ENCODE measurements around the gene CCDC7. TPM values are rescaled to one million over a fixed set of nuclear protein-coding genes. Genes with fewer than 3 reads are reported as not detected.
"Not testable (repeated sequence)": the region's sequence is repeated elsewhere in the genome, so short reads cannot be mapped to it uniquely, and the experiment has no call there.

The CCDC7 gene
- total RNA-seq, 2 donors from 2014 or later, result 12.9 to 19.8 TPM

DNA sequence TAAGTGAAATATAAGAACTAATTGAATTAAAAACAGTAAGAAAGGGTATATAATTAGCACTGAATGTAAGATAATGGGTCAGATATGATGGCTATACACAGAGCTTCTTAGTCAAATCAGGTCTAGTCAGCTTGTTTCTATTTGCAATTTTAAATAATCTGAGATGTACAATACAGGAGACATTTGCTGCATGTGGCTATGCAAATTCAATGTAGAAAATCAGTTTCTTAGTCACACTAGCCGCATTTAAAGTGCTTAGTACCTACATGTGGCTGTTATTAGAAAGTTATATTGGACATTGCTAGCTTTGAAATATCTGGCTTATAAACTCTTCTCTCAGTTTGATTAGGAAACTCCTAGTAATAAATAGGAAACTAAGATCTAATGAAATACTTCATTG is 25.3 kb downstream of the CCDC7 start:
- Histone ChIP-seq H3K9me3 (no peaks in the 10 kb centered on the region), H3K27me3 (replicated peaks; ENCODE audit: insufficient read depth) (no peaks in the 10 kb centered on the region), H3K4me1 (replicated peaks) (no peaks in the 10 kb centered on the region), H3K36me3 (no peaks in the 10 kb centered on the region), H3K27ac (no peak overlapping the region), H3K4me3 (no peak overlapping the region)
- WGBS, result 100% methylated on average over 1 of the region's 1 CpG
- intact Hi-C loops (cut with DNase I), result no loop called here
- DNase-seq (ENCODE audit: low spot score), result no peak
- no peak for TF ChIP-seq POLR2A (IDR thresholded peaks at IDR 0.05)
- no peak for TF ChIP-seq POLR2AphosphoS5 (IDR thresholded peaks at IDR 0.05)
- TF ChIP-seq, protein P1, sequence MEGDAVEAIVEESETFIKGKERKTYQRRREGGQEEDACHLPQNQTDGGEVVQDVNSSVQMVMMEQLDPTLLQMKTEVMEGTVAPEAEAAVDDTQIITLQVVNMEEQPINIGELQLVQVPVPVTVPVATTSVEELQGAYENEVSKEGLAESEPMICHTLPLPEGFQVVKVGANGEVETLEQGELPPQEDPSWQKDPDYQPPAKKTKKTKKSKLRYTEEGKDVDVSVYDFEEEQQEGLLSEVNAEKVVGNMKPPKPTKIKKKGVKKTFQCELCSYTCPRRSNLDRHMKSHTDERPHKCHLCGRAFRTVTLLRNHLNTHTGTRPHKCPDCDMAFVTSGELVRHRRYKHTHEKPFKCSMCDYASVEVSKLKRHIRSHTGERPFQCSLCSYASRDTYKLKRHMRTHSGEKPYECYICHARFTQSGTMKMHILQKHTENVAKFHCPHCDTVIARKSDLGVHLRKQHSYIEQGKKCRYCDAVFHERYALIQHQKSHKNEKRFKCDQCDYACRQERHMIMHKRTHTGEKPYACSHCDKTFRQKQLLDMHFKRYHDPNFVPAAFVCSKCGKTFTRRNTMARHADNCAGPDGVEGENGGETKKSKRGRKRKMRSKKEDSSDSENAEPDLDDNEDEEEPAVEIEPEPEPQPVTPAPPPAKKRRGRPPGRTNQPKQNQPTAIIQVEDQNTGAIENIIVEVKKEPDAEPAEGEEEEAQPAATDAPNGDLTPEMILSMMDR (IDR thresholded peaks at IDR 0.05), result no peak

DNA sequence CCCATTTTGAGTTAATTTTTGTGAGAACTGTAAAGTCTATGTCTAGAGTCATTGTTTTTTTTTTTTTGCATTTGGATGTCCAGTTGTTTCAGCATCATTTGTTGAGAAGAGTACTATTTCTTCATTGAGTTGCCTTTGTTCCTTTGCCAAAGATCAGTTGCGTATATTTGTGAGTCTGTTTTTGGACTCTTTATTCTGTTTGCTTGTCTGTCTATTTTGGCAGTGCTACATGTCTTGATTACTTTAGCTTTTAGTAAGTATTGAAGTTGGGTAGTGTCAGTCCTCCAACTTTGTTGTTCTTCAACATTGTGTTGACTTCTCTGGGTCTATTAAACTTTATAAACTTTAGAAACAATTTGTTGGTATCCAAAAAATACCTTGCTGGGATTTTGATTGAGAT is 31.6 kb downstream of the CCDC7 start:
- no peaks in the 10 kb centered on the region for H3K36me3 ChIP-seq
- 92% methylated on average over 1 of the region's 1 CpG for WGBS
- H3K9me3 ChIP-seq, result no peaks in the 10 kb centered on the region
- TF ChIP-seq, protein P1 (IDR thresholded peaks at IDR 0.05), result no peak
- no peak for TF ChIP-seq POLR2A (IDR thresholded peaks at IDR 0.05)
- TF ChIP-seq POLR2AphosphoS5 (IDR thresholded peaks at IDR 0.05), result peak; percentile 32
- DNase-seq (ENCODE audit: low spot score), result no peak
- no peak overlapping the region for H3K27ac ChIP-seq
- intact Hi-C loops (cut with DNase I), result no loop called here
- no peaks in the 10 kb centered on the region for H3K27me3 ChIP-seq (replicated peaks; ENCODE audit: insufficient read depth)
- no peak overlapping the region for H3K4me3 ChIP-seq
- no peaks in the 10 kb centered on the region for H3K4me1 ChIP-seq (replicated peaks)

DNA sequence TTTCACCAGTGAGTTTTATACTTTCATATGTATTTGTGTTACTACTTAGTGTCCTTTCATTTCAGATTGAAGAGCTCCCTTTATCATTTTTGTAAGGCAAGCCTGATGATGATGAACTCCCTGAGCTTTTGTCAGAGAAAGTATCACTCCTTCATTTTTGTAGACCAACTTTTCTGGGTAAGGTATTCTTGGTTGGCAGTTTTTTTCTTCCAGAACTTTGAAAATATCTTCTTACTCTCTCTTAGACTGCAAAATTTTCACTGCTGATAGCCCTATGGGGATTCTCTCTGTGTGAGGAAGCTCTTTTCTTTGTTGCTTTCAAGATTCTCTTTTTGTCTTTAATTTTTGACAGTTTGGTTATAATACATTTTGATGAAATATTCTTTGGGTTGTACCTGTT is 35.7 kb downstream of the CCDC7 start:
- TF ChIP-seq POLR2A (IDR thresholded peaks at IDR 0.05), result no peak
- DNase-seq (ENCODE audit: low spot score), result no peak
- H3K9me3 ChIP-seq, result no peaks in the 10 kb centered on the region
- no peaks in the 10 kb centered on the region for H3K4me1 ChIP-seq (replicated peaks)
- H3K36me3 ChIP-seq, result no peaks in the 10 kb centered on the region
- H3K27ac ChIP-seq, result no peak overlapping the region
- H3K27me3 ChIP-seq (replicated peaks; ENCODE audit: insufficient read depth), result no peaks in the 10 kb centered on the region
- intact Hi-C loops (cut with DNase I), result no loop called here
- no peak overlapping the region for H3K4me3 ChIP-seq

DNA sequence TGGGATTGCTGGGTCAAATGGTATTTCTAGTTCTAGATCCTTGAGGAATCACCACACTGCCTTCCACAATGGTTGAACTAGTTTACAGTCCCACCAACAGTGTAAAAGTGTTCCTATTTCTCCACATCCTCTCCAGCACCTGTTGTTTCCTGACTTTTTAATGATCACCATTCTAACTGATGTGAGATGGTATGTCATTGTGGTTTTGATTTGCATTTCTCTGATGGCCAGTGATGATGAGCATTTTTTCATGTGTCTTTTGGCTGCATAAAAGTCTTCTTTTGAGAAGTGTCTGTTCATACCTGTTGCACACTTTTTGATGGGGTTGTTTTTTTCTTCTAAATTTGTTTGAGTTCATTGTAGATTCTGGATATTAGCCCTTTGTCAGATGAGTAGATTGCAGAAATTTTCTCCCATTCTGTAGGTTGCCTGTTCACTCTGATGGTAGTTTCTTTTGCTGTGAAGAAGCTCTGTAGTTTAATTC is 37.1 kb downstream of the CCDC7 start:
- intact Hi-C loops (cut with DNase I); H3K4me3 ChIP-seq; H3K36me3 ChIP-seq; H3K9me3 ChIP-seq; DNase-seq (ENCODE audit: low spot score); H3K27ac ChIP-seq; H3K27me3 ChIP-seq (replicated peaks; ENCODE audit: insufficient read depth); H3K4me1 ChIP-seq (replicated peaks): not testable (repeated sequence)

DNA sequence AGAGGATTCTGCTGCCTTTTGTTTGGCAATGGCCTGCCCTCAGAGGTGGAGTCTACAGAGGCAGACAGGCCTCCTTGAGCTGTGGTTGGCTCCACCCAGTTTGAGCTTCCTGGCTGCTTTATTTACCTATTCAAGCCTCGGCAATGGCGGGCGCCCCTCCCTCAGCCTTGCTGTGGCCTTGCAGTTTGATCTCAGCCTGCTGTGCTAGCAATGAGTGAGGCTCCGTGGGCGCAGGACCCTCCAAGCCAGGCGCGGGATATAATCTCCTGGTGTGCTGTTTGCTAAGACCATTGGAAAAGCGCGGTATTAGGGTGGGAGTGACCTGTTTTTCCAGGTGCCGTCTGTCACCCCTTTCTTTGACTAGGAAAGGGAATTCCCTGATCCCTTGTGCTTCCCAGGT is 42.1 kb downstream of the CCDC7 start:
- intact Hi-C loops (cut with DNase I); H3K27ac ChIP-seq; DNase-seq (ENCODE audit: low spot score); H3K4me3 ChIP-seq; H3K27me3 ChIP-seq (replicated peaks; ENCODE audit: insufficient read depth); H3K4me1 ChIP-seq (replicated peaks); H3K36me3 ChIP-seq; H3K9me3 ChIP-seq: not testable (repeated sequence)
- WGBS, result 82% methylated on average over 10 of the region's 10 CpGs

DNA sequence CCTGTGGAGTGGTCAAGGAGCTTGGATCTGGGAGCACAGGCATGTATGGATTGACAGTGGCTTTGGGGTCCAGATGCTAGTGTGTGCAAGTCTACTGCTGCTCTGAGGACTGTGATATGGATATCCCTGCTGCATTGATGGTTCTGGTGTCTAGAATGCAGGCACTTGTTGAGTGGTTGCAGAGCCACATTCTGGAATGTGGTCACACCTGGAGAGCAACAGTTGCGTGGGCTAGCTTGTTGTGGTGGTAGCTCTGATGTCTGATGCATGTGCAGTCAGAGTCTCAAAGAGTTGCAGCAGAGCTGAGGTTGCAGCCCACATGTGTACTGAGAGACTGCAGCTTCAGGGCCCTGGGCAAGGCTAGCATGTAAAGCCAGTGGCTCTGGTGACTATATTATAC is 43.2 kb downstream of the CCDC7 start:
- no peaks in the 10 kb centered on the region for H3K27me3 ChIP-seq (replicated peaks; ENCODE audit: insufficient read depth)
- H3K9me3 ChIP-seq, result no peaks in the 10 kb centered on the region
- no peaks in the 10 kb centered on the region for H3K36me3 ChIP-seq
- DNase-seq (ENCODE audit: low spot score), result no peak
- TF ChIP-seq POLR2AphosphoS5 (IDR thresholded peaks at IDR 0.05), result no peak
- TF ChIP-seq, protein P1 (IDR thresholded peaks at IDR 0.05), result no peak
- no peak for TF ChIP-seq POLR2A (IDR thresholded peaks at IDR 0.05)
- H3K4me1 ChIP-seq (replicated peaks), result no peaks in the 10 kb centered on the region
- intact Hi-C loops (cut with DNase I), result no loop called here
- WGBS, result 91% methylated on average over 1 of the region's 1 CpG
- no peak overlapping the region for H3K27ac ChIP-seq
- H3K4me3 ChIP-seq, result no peak overlapping the region

Measured in prostate gland (tissue), 2 donors.